HUES6 (cell line): ENCODE measurements around the gene NCAM2.
"Not testable (repeated sequence)": the region's sequence is repeated elsewhere in the genome, so short reads cannot be mapped to it uniquely, and the experiment has no call there.

Experiments
- H3K27ac ChIP-seq: 2 replicates; pipeline ENCODE4 v1.7.0; 2013; ENCODE audit warnings: low read depth, mild to moderate bottlenecking, low read length, inconsistent platforms
- H3K27me3 ChIP-seq: 2 replicates; pipeline ENCODE4 v1.6.1; 2013; ENCODE audit warnings: low read length; ENCODE audit not compliant: control insufficient read depth, insufficient read depth
- H3K36me3 ChIP-seq: 2 replicates; pipeline ENCODE4 v1.6.1; 2013; ENCODE audit warnings: low read length; ENCODE audit not compliant: control insufficient read depth, insufficient read depth
- H3K4me1 ChIP-seq: 2 replicates; pipeline ENCODE4 v1.6.1; 2013; ENCODE audit warnings: low read length; ENCODE audit not compliant: control insufficient read depth, insufficient read depth
- H3K4me3 ChIP-seq: 2 replicates; pipeline ENCODE4 v1.5.1; 2013; ENCODE audit warnings: low read depth, low read length
- H3K9ac ChIP-seq: one replicate; pipeline ENCODE4 v1.6.1; 2013; ENCODE audit warnings: mild to moderate bottlenecking, low read length
- H3K9me3 ChIP-seq: 2 replicates; pipeline ENCODE4 v1.6.1; 2013; ENCODE audit warnings: low read depth, low read length; ENCODE audit not compliant: control insufficient read depth, insufficient read depth

Gene NCAM2

GRCh38 chr21:21148009-21148408 lies 149.8 kb downstream of the NCAM2 start:
- no peaks in the 10 kb centered on the region for H3K36me3 ChIP-seq
- H3K27me3 ChIP-seq = no peaks in the 10 kb centered on the region
- H3K4me1 ChIP-seq = no peaks in the 10 kb centered on the region
- no peak overlapping the region for H3K27ac ChIP-seq
- no peak overlapping the region for H3K4me3 ChIP-seq
- H3K9ac ChIP-seq = no peak overlapping the region
- H3K9me3 ChIP-seq = no peaks in the 10 kb centered on the region

- Histone ChIP-seq H3K9me3 (no peaks in the 10 kb centered on the region), H3K27ac (no peak overlapping the region), H3K4me3 (no peak overlapping the region), H3K36me3 (no peaks in the 10 kb centered on the region), H3K27me3 (no peaks in the 10 kb centered on the region), H3K4me1 (no peaks in the 10 kb centered on the region), H3K9ac (no peak overlapping the region)
Observed at GRCh38 chr21:21148514-21148913, 150.3 kb downstream of the NCAM2 start.

- H3K27ac ChIP-seq, H3K9ac ChIP-seq, H3K9me3 ChIP-seq, H3K36me3 ChIP-seq, H3K27me3 ChIP-seq, H3K4me3 ChIP-seq, H3K4me1 ChIP-seq: not testable (repeated sequence)
Observed at GRCh38 chr21:21149445-21149844, 151.2 kb downstream of the NCAM2 start.

- Histone ChIP-seq H3K9ac (no peak overlapping the region), H3K9me3 (no peaks in the 10 kb centered on the region), H3K4me3 (no peak overlapping the region), H3K36me3 (no peaks in the 10 kb centered on the region), H3K4me1 (no peaks in the 10 kb centered on the region), H3K27me3 (no peaks in the 10 kb centered on the region), H3K27ac (no peak overlapping the region)
Observed at GRCh38 chr21:21151231-21151630, 153.0 kb downstream of the NCAM2 start.

GRCh38 chr21:21156397-21156796 lies 158.2 kb downstream of the NCAM2 start:
- no peak overlapping the region for H3K9ac ChIP-seq
- H3K36me3 ChIP-seq = no peaks in the 10 kb centered on the region
- no peak overlapping the region for H3K4me3 ChIP-seq
- H3K27me3 ChIP-seq = no peaks in the 10 kb centered on the region
- H3K27ac ChIP-seq = no peak overlapping the region
- H3K4me1 ChIP-seq = no peaks in the 10 kb centered on the region
- no peaks in the 10 kb centered on the region for H3K9me3 ChIP-seq

GRCh38 chr21:21156957-21157356 lies 158.7 kb downstream of the NCAM2 start:
- Histone ChIP-seq H3K4me3 (no peak overlapping the region), H3K27ac (no peak overlapping the region), H3K4me1 (no peaks in the 10 kb centered on the region), H3K27me3 (no peaks in the 10 kb centered on the region), H3K9me3 (no peaks in the 10 kb centered on the region), H3K36me3 (no peaks in the 10 kb centered on the region), H3K9ac (no peak overlapping the region)

GRCh38 chr21:21158376-21158918 lies 160.2 kb downstream of the NCAM2 start:
- no peaks in the 10 kb centered on the region for H3K4me1 ChIP-seq
- no peak overlapping the region for H3K4me3 ChIP-seq
- no peaks in the 10 kb centered on the region for H3K27me3 ChIP-seq
- H3K9me3 ChIP-seq = no peaks in the 10 kb centered on the region
- H3K36me3 ChIP-seq = no peaks in the 10 kb centered on the region
- H3K27ac ChIP-seq = no peak overlapping the region
- H3K9ac ChIP-seq = no peak overlapping the region

- no peak overlapping the region for H3K27ac ChIP-seq
- no peaks in the 10 kb centered on the region for H3K27me3 ChIP-seq
- no peaks in the 10 kb centered on the region for H3K36me3 ChIP-seq
- no peak overlapping the region for H3K4me3 ChIP-seq
- no peaks in the 10 kb centered on the region for H3K4me1 ChIP-seq
- H3K9me3 ChIP-seq = no peaks in the 10 kb centered on the region
- no peak overlapping the region for H3K9ac ChIP-seq
Observed at GRCh38 chr21:21159253-21159899, 161.2 kb downstream of the NCAM2 start.

GRCh38 chr21:21162786-21163185 lies 164.6 kb downstream of the NCAM2 start:
- Histone ChIP-seq H3K9me3 (no peaks in the 10 kb centered on the region), H3K9ac (no peak overlapping the region), H3K36me3 (no peaks in the 10 kb centered on the region), H3K27me3 (no peaks in the 10 kb centered on the region), H3K4me3 (no peak overlapping the region), H3K27ac (no peak overlapping the region), H3K4me1 (no peaks in the 10 kb centered on the region)

- no peaks in the 10 kb centered on the region for H3K9me3 ChIP-seq
- H3K4me3 ChIP-seq = no peak overlapping the region
- H3K27me3 ChIP-seq = no peaks in the 10 kb centered on the region
- H3K4me1 ChIP-seq = no peaks in the 10 kb centered on the region
- no peak overlapping the region for H3K27ac ChIP-seq
- no peaks in the 10 kb centered on the region for H3K36me3 ChIP-seq
- no peak overlapping the region for H3K9ac ChIP-seq
Observed at GRCh38 chr21:21163904-21164303, 165.7 kb downstream of the NCAM2 start.

- H3K9ac ChIP-seq = no peak overlapping the region
- H3K36me3 ChIP-seq = no peaks in the 10 kb centered on the region
- H3K27me3 ChIP-seq = no peaks in the 10 kb centered on the region
- H3K4me3 ChIP-seq = no peak overlapping the region
- H3K27ac ChIP-seq = no peak overlapping the region
- H3K9me3 ChIP-seq = no peaks in the 10 kb centered on the region
- no peaks in the 10 kb centered on the region for H3K4me1 ChIP-seq
Observed at GRCh38 chr21:21165063-21165645, 166.9 kb downstream of the NCAM2 start.
